ENCODE results near the gene DNM2. TPM values are rescaled to one million over a fixed set of nuclear protein-coding genes. Genes with fewer than 3 reads are reported as not detected.

Gene DNM2
- total RNA-seq (2022; extraction: Qiagen RNA extraction): 45.3 to 56.4 TPM (median 55.6 TPM) in 5 replicates

DNA sequence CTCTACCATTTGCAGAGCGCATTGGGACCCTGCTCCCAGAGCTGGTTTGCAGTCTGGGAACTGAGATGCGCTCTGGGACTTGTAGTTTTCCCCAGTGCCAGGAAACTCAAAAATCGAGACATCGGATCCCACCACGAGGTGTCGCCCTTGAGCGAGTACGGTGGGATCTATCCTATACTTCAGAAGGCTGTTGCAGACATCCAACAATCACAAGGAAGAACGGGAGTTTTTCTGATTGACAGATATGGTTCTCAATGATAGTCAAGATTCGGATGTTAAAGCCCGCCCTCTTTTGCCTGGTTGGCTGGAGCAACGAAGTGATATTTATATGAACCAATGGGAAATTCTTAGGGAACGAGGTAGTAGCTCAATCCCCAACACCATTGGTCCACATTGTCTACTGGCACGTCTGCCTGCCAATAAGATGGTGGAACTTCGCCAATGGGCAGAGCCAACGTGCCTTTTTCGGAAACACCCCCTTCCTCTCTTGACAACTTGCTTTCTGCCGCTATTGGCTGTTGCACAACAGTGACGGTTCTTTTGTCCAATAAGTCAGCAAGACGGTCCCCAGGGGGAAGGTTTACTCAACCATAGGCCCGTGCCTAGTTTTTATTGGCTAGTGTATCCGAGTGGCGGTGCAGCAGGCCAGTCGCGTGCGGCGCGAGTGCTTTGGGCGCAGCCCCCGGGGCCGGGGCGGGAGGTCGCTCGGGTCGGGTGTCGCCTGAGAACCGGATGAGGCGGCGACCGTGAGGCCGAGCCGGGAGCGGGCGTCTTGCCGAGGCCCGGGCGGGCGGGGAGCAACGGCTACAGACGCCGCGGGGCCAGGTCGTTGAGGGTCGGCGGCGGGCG lies at the start of gene DNM2:
Gene DNM2, plus strand, starts transcription at position 724 of the 849 bp plus-strand sequence. CDS start 164 bp downstream, outside the sequence.

DNA sequence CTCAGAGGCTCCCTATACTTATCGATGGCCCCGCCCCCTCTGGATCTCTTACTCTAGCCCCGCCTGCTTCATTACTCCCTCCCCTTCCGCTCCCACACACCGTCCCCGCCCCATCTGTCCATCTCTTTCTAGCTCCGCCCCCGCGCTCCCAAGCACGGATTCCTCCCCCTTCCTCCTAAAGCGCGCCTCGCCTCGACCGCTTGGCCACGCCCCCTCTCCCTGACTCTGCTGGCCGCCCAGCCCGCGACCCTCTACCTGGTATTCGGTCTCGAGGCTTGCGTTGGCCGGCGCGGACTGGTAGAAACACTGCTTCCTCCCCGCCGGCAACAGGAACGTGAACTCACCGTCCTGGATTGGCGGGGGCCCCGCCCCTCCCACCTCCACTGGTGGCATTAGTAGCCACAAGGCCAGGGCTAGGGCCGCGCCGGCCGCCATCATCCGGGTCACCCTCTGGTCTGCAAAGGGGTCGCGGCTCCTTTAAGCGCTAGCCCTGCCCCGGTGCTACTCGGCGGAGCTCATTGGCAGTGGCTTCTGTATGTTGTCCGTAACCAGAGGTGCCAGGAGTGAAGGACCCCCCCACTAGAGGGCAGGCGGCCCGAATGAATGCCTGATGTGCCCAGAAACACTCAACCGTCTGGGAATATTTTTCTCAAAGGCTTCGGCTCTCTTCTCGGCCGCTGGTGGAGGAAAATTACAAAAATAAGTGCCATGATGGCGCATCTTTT lies 118.0 kb downstream of the DNM2 start, which contains the start of gene TMED1:
Gene TMED1, minus strand, starts transcription at position 459 of the 725 bp plus-strand sequence. Its CDS starts 21 bp downstream, at position 438.

DNA sequence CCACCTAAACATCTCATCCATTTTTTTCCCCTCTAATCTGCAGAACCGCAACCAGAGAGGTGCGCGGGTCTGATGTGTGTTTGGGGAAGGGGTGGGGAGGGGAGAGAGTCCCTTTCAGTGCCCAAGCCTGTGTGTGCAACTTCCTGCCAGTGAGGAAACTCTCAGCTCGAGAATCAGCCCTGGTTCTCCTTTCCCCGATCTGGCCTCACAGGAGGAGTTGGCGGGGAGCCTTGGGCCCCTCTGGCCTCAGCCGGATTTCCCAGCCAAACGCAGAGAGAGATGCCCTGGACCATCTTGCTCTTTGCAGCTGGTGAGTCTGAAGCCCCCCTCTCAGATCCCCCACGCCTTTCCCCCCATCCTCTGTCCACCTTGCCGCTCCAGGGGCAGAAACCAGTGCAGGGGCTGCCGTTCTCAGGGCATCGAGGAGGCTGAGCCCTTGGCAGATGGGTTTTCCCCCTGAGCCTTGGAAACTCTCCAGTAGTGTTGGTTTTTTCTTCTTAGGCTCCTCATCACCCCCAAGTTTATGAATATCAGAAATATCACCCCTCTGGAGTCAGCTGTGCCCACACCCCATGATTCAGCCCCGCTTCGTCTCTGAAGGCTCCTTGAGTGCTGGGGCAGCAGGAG lies 130.5 kb downstream of the DNM2 start, which contains the start of gene C19orf38:
Gene C19orf38, plus strand, starts transcription at position 186 of the 627 bp plus-strand sequence. Its CDS starts 94 bp downstream, at position 280.

DNA sequence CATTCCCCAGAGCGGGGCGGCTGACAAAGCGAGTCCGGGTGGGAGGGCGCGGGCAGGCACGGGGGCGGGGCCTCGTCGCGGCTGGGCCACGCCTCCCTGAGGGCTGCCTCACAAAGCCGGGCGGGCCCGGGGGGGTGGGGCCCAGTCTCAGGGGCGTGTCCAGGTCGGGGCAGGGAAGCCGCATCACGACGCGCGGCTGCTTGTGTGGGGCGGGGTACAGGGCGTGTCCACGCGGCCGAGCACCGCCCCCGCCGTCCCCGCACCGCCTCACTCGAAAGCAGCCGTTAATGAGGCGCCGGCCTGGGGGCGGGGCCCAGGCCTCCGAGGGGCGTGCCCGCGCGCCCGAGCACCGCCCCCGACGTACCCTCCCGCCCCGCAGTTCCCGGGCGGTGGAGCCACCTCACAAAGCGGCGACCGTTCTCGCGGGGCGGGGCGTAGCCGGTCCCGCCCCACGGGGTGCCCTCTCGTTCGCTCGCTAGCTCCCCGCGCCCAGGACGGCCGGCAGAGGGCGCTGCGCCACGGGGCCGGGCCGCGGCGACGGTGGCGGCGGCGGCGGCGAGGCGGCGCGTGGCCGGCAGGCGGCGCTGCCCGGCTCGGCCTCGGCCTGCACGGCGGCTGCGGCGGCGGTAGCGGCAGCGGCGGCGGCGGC lies 153.2 kb downstream of the DNM2 start, which contains the start of gene CARM1:
Gene CARM1, plus strand, starts transcription at position 599 of the 649 bp plus-strand sequence. CDS start 150 bp downstream, outside the sequence.

Other genes with a start within 250 kb of the DNM2 start
- gene KEAP1, start 214.7 kb upstream of the DNM2 start, total RNA-seq (2022; extraction: Qiagen RNA extraction): 47.6 to 59.3 TPM (median 55.4 TPM) in 5 replicates
- 1.2 to 2.0 TPM (median 1.5 TPM) in 5 replicates for gene S1PR5, start 200.6 kb upstream of the DNM2 start, total RNA-seq (2022; extraction: Qiagen RNA extraction)
- 15.2 to 25.8 TPM (median 20.7 TPM) in 5 replicates for gene ATG4D, start 174.2 kb upstream of the DNM2 start, total RNA-seq (2022; extraction: Qiagen RNA extraction)
- gene KRI1, start 152.1 kb upstream of the DNM2 start, total RNA-seq (2022; extraction: Qiagen RNA extraction): 13.9 to 16.6 TPM (median 16.0 TPM) in 5 replicates
- gene CDKN2D, start 149.1 kb upstream of the DNM2 start, total RNA-seq (2022; extraction: Qiagen RNA extraction): 4.9 to 7.5 TPM (median 6.7 TPM) in 5 replicates
- 26.8 to 54.6 TPM (median 42.7 TPM) in 5 replicates for gene AP1M2, start 130.8 kb upstream of the DNM2 start, total RNA-seq (2022; extraction: Qiagen RNA extraction)
- 6.8 to 8.0 TPM (median 7.3 TPM) in 5 replicates for gene SLC44A2, start 92.5 kb upstream of the DNM2 start, total RNA-seq (2022; extraction: Qiagen RNA extraction)
- gene ILF3, start 63.7 kb upstream of the DNM2 start, total RNA-seq (2022; extraction: Qiagen RNA extraction): 155 to 172 TPM (median 168 TPM) in 5 replicates
- 30.8 to 38.5 TPM (median 33.6 TPM) in 5 replicates for gene QTRT1, start 16.6 kb upstream of the DNM2 start, total RNA-seq (2022; extraction: Qiagen RNA extraction)
- 22.2 to 31.8 TPM (median 30.5 TPM) in 5 replicates for gene TMED1, start 118.1 kb downstream of the DNM2 start, total RNA-seq (2022; extraction: Qiagen RNA extraction)
- gene C19orf38, start 130.3 kb downstream of the DNM2 start, total RNA-seq (2022; extraction: Qiagen RNA extraction): 0.14 to 0.30 TPM (median 0.15 TPM) in 3 of 5 replicates, not detected in the others
- gene CARM1, start 153.5 kb downstream of the DNM2 start, total RNA-seq (2022; extraction: Qiagen RNA extraction): 36.1 to 49.9 TPM (median 45.7 TPM) in 5 replicates
- gene YIPF2, start 210.6 kb downstream of the DNM2 start, total RNA-seq (2022; extraction: Qiagen RNA extraction): 15.6 to 21.3 TPM (median 20.6 TPM) in 5 replicates
- gene TIMM29, start 210.7 kb downstream of the DNM2 start, total RNA-seq (2022; extraction: Qiagen RNA extraction): 11.6 to 19.2 TPM (median 17.5 TPM) in 5 replicates
- gene SMARCA4, start 243.0 kb downstream of the DNM2 start, total RNA-seq (2022; extraction: Qiagen RNA extraction): 7.4 to 11.3 TPM (median 9.7 TPM) in 5 replicates